ENCODE data around the gene FOXP1. TPM values are rescaled to one million over a fixed set of nuclear protein-coding genes. Genes with fewer than 3 reads are reported as not detected.

Gene FOXP1
- total and polyA plus RNA-seq, 2 donors (not counting 1 experiment from before 2014, with no cell fraction given) = 91.1 to 508 TPM

- Histone ChIP-seq H2AFZ (ENCODE audit: insufficient read depth, low read depth, low read length, poor library complexity, severe bottlenecking) (no peak overlapping the region), H3K4me3 (ENCODE audit: control extremely low read depth in 1 of 5, extremely low read depth in 1 of 5, insufficient read depth in 1 of 5, low read depth in 2 of 5, low read length in 4 of 5) (no peak overlapping the region), H3K9me3 (ENCODE audit: control extremely low read depth in 1 of 3, control insufficient read depth in 2 of 3, insufficient read depth in 1 of 3, low read length in 2 of 3) (no peaks in the 10 kb centered on the region), H3K4me2 (replicated peaks; ENCODE audit: low read depth, low read length, poor library complexity, severe bottlenecking) (no peak overlapping the region), H4K20me1 (ENCODE audit: control insufficient read depth, insufficient read depth, low read length, poor library complexity, severe bottlenecking) (peaks cover 37% of the 10 kb centered on the region), H3K9ac (ENCODE audit: low read length) (no peak overlapping the region), H3K79me2 (ENCODE audit: control insufficient read depth, insufficient read depth, low read length) (peaks cover 99% of the 10 kb centered on the region), H3K27me3 (replicated peaks in 1 of 4; ENCODE audit: control extremely low read depth in 1 of 4, control insufficient read depth in 3 of 4, insufficient read depth in 4 of 4, low read length in 3 of 4) (no peaks in the 10 kb centered on the region), H3K36me3 (replicated peaks in 1 of 2; ENCODE audit: control extremely low read depth in 1 of 2, control insufficient read depth in 1 of 2, extremely low read depth in 1 of 2, insufficient read depth in 2 of 2, low read length in 1 of 2) (peaks cover 4 to 34% of the 10 kb centered on the region in 2 experiments), H3K27ac (ENCODE audit: low read length in 2 of 2) (no peak overlapping the region), H3K4me1 (ENCODE audit: control insufficient read depth in 2 of 2, insufficient read depth in 2 of 2, low read length in 2 of 2) (peaks cover 24 to 28% of the 10 kb centered on the region in 2 donors)
- TF ChIP-seq EZH2 (IDR thresholded peaks at IDR 0.05; ENCODE audit: borderline replicate concordance, insufficient read depth, low read depth, low read length, poor library complexity, severe bottlenecking) (no peak), CTCF (IDR thresholded peaks at IDR 0.05) (no peak)
- Mint-ChIP-seq H3K9me3 (ENCODE audit: insufficient read depth) (no peaks in the 10 kb centered on the region), H3K4me3 (no peak overlapping the region), H3K27me3 (no peaks in the 10 kb centered on the region), H3K4me1 (peaks cover 66% of the 10 kb centered on the region), H3K27ac (peak overlapping the region; percentile 2)
- WGBS (ENCODE audit: insufficient coverage) = no CpG with 5 or more reads among the region's 1 CpG
- ChIA-PET CTCF (no interaction called here), POLR2A (no interaction called here)
- ATAC-seq (ENCODE audit: low read depth) (no peak), DNase-seq (no peak)
- intact Hi-C loops (cut with micrococcal nuclease) = no loop called here
These were observed 316.7 kb downstream of the FOXP1 start for GRCh38 chr3:71266875-71267274.

GRCh38 chr3:71265365-71265915, 318.1 kb downstream of the FOXP1 start:
- Histone ChIP-seq H3K9me3 (ENCODE audit: control extremely low read depth in 1 of 3, control insufficient read depth in 2 of 3, insufficient read depth in 1 of 3, low read length in 2 of 3) (no peaks in the 10 kb centered on the region), H3K27ac (ENCODE audit: low read length in 2 of 2) (peak overlapping the region in 1 of 2 donors; percentile 40), H2AFZ (ENCODE audit: insufficient read depth, low read depth, low read length, poor library complexity, severe bottlenecking) (no peak overlapping the region), H3K4me1 (ENCODE audit: control insufficient read depth in 2 of 2, insufficient read depth in 2 of 2, low read length in 2 of 2) (peaks cover 20 to 24% of the 10 kb centered on the region in 2 donors), H3K36me3 (replicated peaks in 1 of 2; ENCODE audit: control extremely low read depth in 1 of 2, control insufficient read depth in 1 of 2, extremely low read depth in 1 of 2, insufficient read depth in 2 of 2, low read length in 1 of 2) (peaks cover 8 to 34% of the 10 kb centered on the region in 2 experiments), H3K9ac (ENCODE audit: low read length) (no peak overlapping the region), H3K4me2 (replicated peaks; ENCODE audit: low read depth, low read length, poor library complexity, severe bottlenecking) (no peak overlapping the region), H3K27me3 (replicated peaks in 1 of 4; ENCODE audit: control extremely low read depth in 1 of 4, control insufficient read depth in 3 of 4, insufficient read depth in 4 of 4, low read length in 3 of 4) (no peaks in the 10 kb centered on the region), H3K4me3 (ENCODE audit: control extremely low read depth in 1 of 5, extremely low read depth in 1 of 5, insufficient read depth in 1 of 5, low read depth in 2 of 5, low read length in 4 of 5) (no peak overlapping the region), H3K79me2 (ENCODE audit: control insufficient read depth, insufficient read depth, low read length) (peaks cover 96% of the 10 kb centered on the region), H4K20me1 (ENCODE audit: control insufficient read depth, insufficient read depth, low read length, poor library complexity, severe bottlenecking) (peaks cover 38% of the 10 kb centered on the region)
- DNase-seq (no peak), ATAC-seq (ENCODE audit: low read depth) (no peak)
- intact Hi-C loops (cut with micrococcal nuclease) = no loop called here
- ChIA-PET CTCF (no interaction called here), POLR2A (no interaction called here)
- Mint-ChIP-seq H3K4me3 (no peak overlapping the region), H3K27ac (peak overlapping the region; percentile 76), H3K4me1 (peaks cover 66% of the 10 kb centered on the region), H3K9me3 (ENCODE audit: insufficient read depth) (no peaks in the 10 kb centered on the region), H3K27me3 (no peaks in the 10 kb centered on the region)
- TF ChIP-seq CTCF (IDR thresholded peaks at IDR 0.05) (no peak), EZH2 (IDR thresholded peaks at IDR 0.05; ENCODE audit: borderline replicate concordance, insufficient read depth, low read depth, low read length, poor library complexity, severe bottlenecking) (no peak)
- WGBS (ENCODE audit: insufficient coverage) = 96% methylated on average over 8 of the region's 9 CpGs

Data from B cell (primary cell).